Erythroblast (primary cell): ENCODE data around the gene TTC27.

Experiments used
- GATA1 ChIP-seq: IDR thresholded peaks from 2 replicates; pipeline ENCODE4 v1.6.1; 2011; ENCODE audit warnings: low read depth, mild to moderate bottlenecking, control low read depth, low read length, moderate library complexity
- POLR2A ChIP-seq: IDR thresholded peaks from 2 replicates; pipeline ENCODE4 v1.6.1; 2011; ENCODE audit warnings: mild to moderate bottlenecking, low read length

DNA sequence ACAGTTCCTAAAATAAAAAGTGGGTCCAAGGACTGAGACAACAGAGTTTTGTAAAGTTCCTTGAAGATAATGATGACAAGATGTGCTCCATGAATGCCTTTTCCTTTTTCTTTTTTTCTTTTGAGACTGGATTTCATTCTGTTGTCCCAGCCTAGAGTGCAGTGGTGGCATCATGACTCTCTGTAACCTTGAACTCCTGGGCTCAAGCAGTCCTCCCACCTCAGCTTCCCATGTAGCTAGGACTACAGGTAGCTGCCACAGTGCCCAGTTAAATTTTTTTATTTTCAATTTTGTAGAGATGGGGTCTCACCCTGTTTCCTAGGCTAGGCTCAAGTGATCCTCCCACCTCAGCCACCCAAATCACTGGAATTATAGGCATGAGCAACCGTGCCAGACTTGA is 16.1 kb upstream of the TTC27 start:
- no peak for TF ChIP-seq POLR2A
- TF ChIP-seq GATA1 = no peak
